Right renal cortex interstitium (tissue), 3 donors: ENCODE results near the gene ZNF366. TPM values are rescaled to one million over a fixed set of nuclear protein-coding genes. Genes with fewer than 3 reads are reported as not detected.

Experiments
- DNase-seq, 3 donors: peaks; one replicate each; pipeline ENCODE4 v3.0.0-alpha.2; 2013; ENCODE audit warnings: low read depth in 3 of 3, low spot score in 2 of 3
- polyA plus RNA-seq, 3 donors: library from polyadenylated mRNA; unstranded; fragments of 120-200 nt; gene quantifications; one replicate each; pipeline ENCODE4 v1.2.1, GENCODE V29; 2013; ENCODE audit not compliant: insufficient read length in 3 of 3

The ZNF366 gene
- polyA plus RNA-seq, 3 donors = 4.0 to 4.7 (median 4.6) TPM

GRCh38 chr5:72447751-72448150 lies 59.5 kb downstream of the ZNF366 start:
- no peak for DNase-seq

- DNase-seq = no peak
Observed at GRCh38 chr5:72445969-72446368, 61.2 kb downstream of the ZNF366 start.

GRCh38 chr5:72443883-72444282 lies 63.3 kb downstream of the ZNF366 start:
- no peak for DNase-seq

- no peak for DNase-seq
Observed at GRCh38 chr5:72441862-72442540, 65.2 kb downstream of the ZNF366 start.

GRCh38 chr5:72441094-72441723 lies 66.0 kb downstream of the ZNF366 start:
- DNase-seq = no peak

GRCh38 chr5:72440207-72440638 lies 67.0 kb downstream of the ZNF366 start:
- no peak for DNase-seq

- DNase-seq = no peak
Observed at GRCh38 chr5:72439192-72439591, 68.0 kb downstream of the ZNF366 start.

- no peak for DNase-seq
Observed at GRCh38 chr5:72438141-72438540, 69.1 kb downstream of the ZNF366 start.

GRCh38 chr5:72436796-72437471 lies 70.3 kb downstream of the ZNF366 start:
- no peak for DNase-seq

GRCh38 chr5:72434781-72435437 lies 72.3 kb downstream of the ZNF366 start:
- DNase-seq = no peak

GRCh38 chr5:72434056-72434780 lies 73.0 kb downstream of the ZNF366 start:
- no peak for DNase-seq

GRCh38 chr5:72433522-72433921 lies 73.7 kb downstream of the ZNF366 start:
- DNase-seq = no peak

- DNase-seq = no peak
Observed at GRCh38 chr5:72428669-72429068, 78.5 kb downstream of the ZNF366 start.

- no peak for DNase-seq
Observed at GRCh38 chr5:72427488-72428437, 79.4 kb downstream of the ZNF366 start.

- DNase-seq = no peak
Observed at GRCh38 chr5:72427016-72427415, 80.2 kb downstream of the ZNF366 start.

GRCh38 chr5:72426019-72426418 lies 81.2 kb downstream of the ZNF366 start:
- DNase-seq = no peak

- DNase-seq = no peak
Observed at GRCh38 chr5:72418271-72418670, 88.9 kb downstream of the ZNF366 start.

- DNase-seq = no peak
Observed at GRCh38 chr5:72417333-72418062, 89.7 kb downstream of the ZNF366 start.
